Endothelial cell of hepatic sinusoid (primary cell): ENCODE data around the gene OR56A3.
"Not testable (repeated sequence)": the region's sequence is repeated elsewhere in the genome, so short reads cannot be mapped to it uniquely, and the experiment has no call there.

Source experiments
- in situ Hi-C: cut with HindIII; loops from 2 replicates; pipeline ENCODE4 v1.10.0; 2017; ENCODE audit warnings: low sequenced_read_pairs

OR56A3 gene

GRCh38 chr11:5941951-5942350 lies at the start of gene OR56A3:
Gene OR56A3, plus strand, starts transcription at chr11:5942251. Its CDS starts 5,096 bp downstream, at chr11:5947347.
- in situ Hi-C loops = no loop called here

GRCh38 chr11:5892908-5893307 lies 49.1 kb upstream of the OR56A3 start, which contains the start of gene OR52E5:
Gene OR52E5, plus strand, starts transcription at chr11:5893208. Its CDS starts 7,569 bp downstream, at chr11:5900777.
- in situ Hi-C loops = no loop called here

GRCh38 chr11:5899534-5899933 lies 42.5 kb upstream of the OR56A3 start:
- in situ Hi-C loops = no loop called here

DNA sequence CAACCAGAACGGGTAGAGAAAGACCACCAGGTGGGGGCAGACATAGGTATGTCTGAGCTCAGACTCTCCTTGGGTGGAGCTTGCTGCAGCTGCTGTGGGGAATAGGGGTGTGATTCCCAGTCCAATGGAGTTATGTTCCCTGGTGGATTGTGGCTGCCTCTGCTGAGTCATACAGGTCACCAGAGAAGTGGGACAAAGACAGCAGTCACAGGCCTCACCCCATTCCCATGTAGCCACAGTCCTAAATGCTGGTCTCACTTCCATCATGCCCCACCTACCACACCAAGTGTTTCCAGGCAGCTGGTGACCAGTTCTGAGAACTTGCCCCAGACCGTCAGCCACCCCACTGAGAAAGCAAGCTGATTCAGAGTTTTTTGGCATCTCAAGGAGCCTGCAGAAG lies 31.5 kb upstream of the OR56A3 start:
- in situ Hi-C loops = loop anchor here (5.0 kb wide), 1 partner anchor 48 kb away; no protein-coding TSS in a partner anchor

DNA sequence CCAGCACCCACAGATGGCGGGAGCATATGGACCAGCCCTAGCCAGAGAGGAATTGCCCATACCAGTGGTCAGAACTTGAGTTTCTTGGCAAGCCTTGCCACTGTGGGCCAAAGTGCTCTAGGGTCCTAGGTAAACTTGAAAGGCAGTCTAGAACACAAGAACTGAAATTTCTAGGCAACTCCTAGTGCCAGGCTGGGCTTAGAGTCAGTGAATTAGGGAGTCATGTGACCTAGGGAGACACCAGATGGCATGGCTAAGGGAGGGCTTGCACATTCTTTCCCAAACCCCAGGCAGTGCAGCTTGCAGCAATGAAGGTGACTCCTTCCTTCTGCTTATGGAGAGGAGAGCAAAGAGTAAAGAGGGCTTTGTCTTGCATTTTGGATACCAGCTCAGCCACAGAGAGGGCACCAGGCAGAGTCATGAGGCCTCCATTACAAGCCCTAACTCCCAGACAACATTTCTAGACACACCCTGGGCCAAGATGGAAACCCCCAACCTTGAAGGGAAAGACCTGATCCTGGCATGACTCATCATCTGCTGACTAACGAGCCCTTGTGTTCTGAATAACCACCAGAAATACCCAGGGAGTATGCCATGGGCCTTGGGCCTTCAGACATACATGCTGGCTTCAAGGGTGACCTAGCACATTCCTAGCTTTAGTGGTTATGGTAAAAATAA lies 19.2 kb upstream of the OR56A3 start:
- in situ Hi-C loops = no loop called here

DNA sequence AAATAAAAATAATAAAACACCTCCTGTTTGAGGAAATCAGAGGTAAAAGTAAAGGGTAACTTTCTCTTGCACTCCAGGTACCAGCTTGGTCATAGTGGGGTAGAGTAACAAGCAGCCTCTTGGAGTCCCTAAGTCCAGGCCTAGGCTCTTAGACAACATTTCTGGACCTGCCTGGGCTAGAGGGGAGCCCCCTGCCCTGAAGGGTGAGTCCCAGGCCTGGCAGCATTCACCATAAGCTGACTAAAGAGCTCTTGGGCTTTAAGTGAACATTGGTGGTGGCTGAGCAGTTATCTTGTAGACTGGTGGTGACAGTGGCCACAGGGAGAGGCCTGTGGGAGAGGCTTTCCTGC lies 18.6 kb upstream of the OR56A3 start:
- in situ Hi-C loops = no loop called here

DNA sequence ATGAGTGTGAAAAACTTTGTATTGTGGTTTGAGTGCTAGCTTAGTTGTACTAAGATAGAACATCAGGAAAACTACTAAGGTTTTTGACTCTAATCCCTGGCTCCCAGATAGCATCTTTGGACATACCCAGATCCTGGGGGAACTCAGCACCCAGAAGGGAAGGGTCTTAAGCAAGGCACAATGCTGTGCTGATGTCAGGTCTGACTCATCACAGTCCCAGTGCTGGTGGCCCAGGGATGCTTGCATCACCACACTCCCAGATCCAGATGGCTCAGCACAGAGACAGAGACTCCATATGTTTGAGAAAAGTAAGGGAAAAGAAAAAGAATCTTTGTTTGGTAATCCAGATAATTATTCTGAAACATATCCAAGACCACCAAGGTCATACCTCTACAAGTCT lies 18.3 kb upstream of the OR56A3 start:
- in situ Hi-C loops = no loop called here

- in situ Hi-C loops = no loop called here
Observed at GRCh38 chr11:5928271-5928670, 13.8 kb upstream of the OR56A3 start.

GRCh38 chr11:5928811-5929210 lies 13.2 kb upstream of the OR56A3 start:
- in situ Hi-C loops = no loop called here

DNA sequence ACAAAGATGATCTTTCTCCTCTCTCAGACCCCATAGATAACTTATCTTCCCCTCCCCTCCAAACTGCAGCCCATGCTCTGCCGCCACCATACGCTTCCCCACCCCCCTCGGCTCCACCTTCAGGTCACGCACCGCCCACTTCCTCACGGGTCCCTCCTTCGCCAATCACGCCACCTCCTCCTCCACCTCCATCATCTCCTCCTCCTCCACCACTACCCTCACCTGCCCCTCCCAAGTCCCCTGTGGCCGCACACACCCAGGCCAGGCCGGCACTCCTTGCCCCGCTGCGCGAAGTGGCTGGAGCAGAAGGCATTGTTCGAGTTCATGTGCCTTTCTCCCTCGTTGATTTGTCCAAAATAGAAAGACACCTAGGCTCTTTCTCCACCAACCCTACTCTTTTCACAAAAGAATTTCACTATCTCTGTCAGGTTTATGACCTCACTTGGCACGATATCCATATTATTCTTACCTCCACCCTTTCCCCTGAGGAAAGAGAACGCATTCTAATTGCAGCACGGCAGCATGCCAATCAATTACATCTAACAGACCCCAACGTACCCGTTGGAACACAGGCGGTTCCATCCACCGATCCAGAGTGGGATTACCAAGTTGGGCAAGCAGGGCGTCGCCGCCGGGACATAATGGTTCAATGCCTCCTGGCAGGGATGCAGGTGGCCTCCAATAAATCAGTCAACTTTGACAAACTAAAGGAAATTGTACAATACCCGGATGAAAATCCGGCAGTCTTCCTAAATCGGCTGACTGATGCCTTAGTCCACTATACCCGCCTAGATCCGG lies 12.3 kb upstream of the OR56A3 start:
- in situ Hi-C loops = no loop called here

- in situ Hi-C loops = no loop called here
Observed at GRCh38 chr11:5930614-5931013, 11.4 kb upstream of the OR56A3 start.

- in situ Hi-C loops = no loop called here
Observed at GRCh38 chr11:5931061-5931460, 11.0 kb upstream of the OR56A3 start.

GRCh38 chr11:5932671-5933070 lies 9.4 kb upstream of the OR56A3 start:
- in situ Hi-C loops = no loop called here

DNA sequence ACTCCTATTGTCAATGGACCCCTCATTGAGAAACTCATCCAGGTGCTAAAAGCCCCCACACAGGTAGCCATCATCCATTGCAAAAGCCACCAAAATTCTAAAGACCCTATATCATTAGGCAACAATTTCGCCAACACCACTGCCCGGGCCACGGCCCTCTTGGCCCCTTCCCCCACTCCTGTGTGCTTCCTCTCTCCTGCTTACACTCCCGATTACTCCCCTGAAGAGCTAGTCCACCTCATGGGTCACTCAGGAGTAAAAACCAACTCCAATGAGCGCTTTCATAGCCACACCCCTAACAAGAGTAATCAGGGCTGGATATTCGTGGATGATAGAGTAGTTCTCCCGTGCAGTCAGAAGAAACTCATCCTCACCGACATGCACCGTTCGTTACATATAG lies 8.9 kb upstream of the OR56A3 start:
- in situ Hi-C loops = no loop called here

DNA sequence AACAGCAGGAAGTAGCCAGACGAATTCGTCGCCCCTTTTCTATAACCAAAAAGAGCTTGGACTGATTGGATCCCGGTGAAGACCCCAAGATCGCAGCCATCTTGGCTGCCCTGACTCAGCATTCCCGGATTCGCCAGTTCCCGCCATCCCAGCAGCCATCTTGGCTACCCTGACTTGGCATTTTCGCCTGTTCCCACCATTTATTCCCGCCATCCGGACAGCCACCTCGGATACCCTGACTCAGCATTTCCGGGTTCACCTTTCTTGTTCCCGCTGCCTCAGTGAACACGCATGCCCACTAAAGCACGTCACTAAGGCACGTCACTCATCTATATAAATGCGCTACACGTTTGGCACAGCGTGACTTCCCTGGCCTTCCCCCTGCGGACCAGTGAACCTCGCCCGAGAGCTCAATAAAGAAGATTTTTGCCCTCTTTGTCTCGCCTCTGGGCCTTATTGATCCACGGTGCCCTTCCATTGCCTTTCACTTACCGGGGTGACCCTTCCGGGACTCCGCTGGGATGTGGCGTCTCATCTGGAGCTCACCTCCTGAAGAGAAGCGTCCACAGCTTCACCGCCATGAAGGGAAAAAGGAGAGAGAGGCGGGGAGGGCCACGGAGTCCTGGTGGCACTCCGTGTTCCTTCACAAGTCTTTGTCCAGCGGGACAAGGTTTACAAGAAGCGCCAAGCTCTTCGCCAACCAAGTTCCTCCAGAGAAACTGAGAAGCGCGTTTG lies 4.0 kb upstream of the OR56A3 start:
- in situ Hi-C loops = no loop called here

DNA sequence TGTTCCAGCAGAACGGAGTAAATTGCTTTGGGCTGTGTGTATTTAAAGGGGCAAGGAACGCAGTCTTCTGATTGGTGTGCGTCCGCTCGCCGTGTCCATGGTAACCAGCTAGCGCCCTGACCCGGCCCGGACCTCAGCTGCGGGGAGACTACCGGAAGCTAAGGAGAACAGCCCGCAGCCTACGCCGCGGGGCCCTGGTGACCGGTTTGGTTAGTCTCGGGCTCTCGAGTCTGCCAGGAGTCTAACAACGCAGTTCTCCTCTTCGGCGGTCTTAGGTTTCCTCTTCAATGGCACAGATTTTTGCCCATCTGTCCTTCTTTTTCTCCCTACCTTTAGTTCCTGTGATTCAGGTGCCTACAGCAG lies 3.5 kb upstream of the OR56A3 start:
- in situ Hi-C loops = no loop called here

DNA sequence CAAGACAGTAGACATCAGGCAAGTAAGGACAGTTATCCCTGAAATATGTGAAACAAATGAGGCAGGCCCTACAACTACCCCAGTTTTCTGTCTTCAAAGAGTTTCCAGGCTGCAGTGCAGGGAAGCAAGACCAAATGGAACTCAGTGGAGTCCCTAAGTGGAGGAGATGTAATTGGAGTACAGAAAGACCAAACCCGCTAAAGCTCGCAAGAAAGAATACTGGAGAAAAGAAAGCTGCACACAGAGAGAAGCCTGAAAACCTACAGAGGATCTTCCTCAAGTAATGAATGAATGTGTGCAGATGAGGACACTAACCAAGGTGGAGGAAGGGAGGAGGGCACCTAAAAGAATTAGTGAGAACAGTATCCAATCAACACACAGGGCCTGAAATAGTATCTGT lies 1.3 kb upstream of the OR56A3 start:
- in situ Hi-C loops = no loop called here

- in situ Hi-C loops = no loop called here
Observed at GRCh38 chr11:5955586-5955985, 13.5 kb downstream of the OR56A3 start.

GRCh38 chr11:5960704-5961320 lies 18.8 kb downstream of the OR56A3 start:
- in situ Hi-C loops = not testable (repeated sequence)

DNA sequence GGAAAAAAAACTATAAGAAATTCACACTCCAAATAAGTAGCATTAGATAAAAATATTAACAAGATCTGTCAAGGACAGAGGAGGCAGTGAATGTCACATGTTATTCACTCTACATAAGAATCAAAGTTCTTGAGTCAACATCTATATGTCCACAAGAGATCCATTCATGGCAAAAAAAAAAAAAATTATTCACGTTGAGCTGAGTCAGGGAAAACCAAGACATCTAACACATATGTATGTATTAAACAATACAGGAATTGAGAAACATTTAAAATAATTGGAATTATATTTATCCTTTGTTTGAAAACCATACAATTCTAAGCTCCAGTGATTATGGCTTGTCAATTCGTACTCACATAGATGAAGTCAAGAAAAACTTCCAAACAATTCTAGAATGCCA lies 24.9 kb downstream of the OR56A3 start:
- in situ Hi-C loops = no loop called here

GRCh38 chr11:5967708-5968107 lies 25.7 kb downstream of the OR56A3 start:
- in situ Hi-C loops = no loop called here
